Measurements from ENCODE around the gene PILRA. TPM values are rescaled to one million over a fixed set of nuclear protein-coding genes. Genes with fewer than 3 reads are reported as not detected.
"Not testable (repeated sequence)": the region's sequence is repeated elsewhere in the genome, so short reads cannot be mapped to it uniquely, and the experiment has no call there.

The PILRA gene
- total RNA-seq, 4 donors from 2014 or later, result 1.3 to 8.5 (median 4.2) TPM

DNA sequence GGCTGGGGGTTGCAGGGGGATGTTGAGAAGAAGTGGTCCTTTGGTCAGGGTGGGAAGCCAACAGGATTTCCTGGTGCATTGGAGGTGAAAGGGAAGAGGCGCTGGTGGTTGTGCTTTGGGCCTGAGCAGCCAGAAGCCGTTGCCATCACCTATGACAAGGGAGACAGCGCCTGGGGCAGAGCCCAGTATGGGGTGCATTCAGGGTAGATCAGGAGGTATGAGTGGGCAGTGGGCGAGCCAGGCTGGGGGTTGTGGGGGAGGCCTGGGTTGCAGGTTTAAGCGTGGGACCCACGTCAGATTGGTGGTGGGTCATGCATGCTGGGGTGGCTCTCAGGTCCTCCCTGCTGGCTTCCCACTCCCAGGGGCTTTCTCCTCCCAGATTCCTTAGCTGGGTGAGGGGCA is 21.6 kb upstream of the PILRA start:
- peak in 1 of 2 donors; percentile 55 for DNase-seq (ENCODE audit: low spot score in 2 of 2)
- WGBS, result 78% methylated on average over 6 of the region's 6 CpGs
- TF ChIP-seq EP300 (IDR thresholded peaks at IDR 0.05) (no peak), POLR2A (IDR thresholded peaks at IDR 0.05) (no peak), CTCF (IDR thresholded peaks at IDR 0.05) (no peak), POLR2AphosphoS5 (IDR thresholded peaks at IDR 0.05) (no peak)

GRCh38 chr7:100352230-100352781 is 21.0 kb upstream of the PILRA start:
- H3K4me1 ChIP-seq, H3K27ac ChIP-seq, H3K27me3 ChIP-seq, H3K9me3 ChIP-seq, H3K4me3 ChIP-seq: not testable (repeated sequence)
- peak in 1 of 2 donors; percentile 47 for DNase-seq (ENCODE audit: low spot score in 2 of 2)
- 97% methylated on average over 6 of the region's 18 CpGs for WGBS
- H3K36me3 ChIP-seq, result peaks cover 90% of the 10 kb centered on the region

More for the DNA sequence above, 21.6 kb upstream of the PILRA start:
- no peak overlapping the region for H3K27ac ChIP-seq
- H3K36me3 ChIP-seq, result peaks cover 90% of the 10 kb centered on the region
- no peaks in the 10 kb centered on the region for H3K27me3 ChIP-seq
- no peak overlapping the region for H3K4me3 ChIP-seq
- H3K4me1 ChIP-seq, result no peaks in the 10 kb centered on the region
- no peaks in the 10 kb centered on the region for H3K9me3 ChIP-seq

DNA sequence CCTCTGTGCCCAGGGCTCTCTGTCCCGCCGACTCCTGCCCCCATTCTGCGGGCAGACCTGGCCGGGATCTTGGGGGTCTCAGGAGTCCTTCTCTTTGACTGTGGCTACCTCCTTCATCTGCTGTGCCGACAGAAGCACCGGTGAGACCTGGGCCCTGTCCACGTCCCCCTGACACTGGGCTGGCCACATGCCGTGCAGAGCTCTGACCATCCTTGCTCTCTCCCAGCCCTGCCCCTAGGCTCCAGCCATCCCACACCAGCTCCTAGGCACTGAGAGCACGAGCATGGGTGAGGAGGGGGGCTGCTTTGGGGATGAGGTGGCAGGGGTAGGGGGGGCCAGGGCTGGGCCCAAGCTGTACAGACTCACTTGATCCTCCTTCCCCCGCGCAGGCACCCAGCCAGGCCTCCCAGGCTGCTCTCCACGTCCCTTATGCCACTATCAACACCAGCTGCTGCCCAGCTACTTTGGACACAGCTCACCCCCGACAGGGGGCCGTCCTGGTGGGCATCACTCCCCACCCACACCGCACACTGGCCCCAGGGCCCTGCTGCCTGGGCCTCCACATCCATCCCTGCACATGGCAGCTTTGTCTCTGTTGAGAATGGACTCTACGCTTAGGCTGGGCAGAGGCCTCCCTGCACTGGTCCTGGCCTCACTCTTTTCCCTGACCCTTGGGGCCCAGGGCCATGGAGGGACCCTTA is 20.2 kb upstream of the PILRA start:
- no peak overlapping the region for H3K27ac ChIP-seq
- no peaks in the 10 kb centered on the region for H3K4me1 ChIP-seq
- DNase-seq (ENCODE audit: low spot score in 2 of 2), result peak; percentile 46 to 60
- H3K4me3 ChIP-seq, result no peak overlapping the region
- no peaks in the 10 kb centered on the region for H3K27me3 ChIP-seq
- 87% methylated on average over 3 of the region's 16 CpGs for WGBS
- no peaks in the 10 kb centered on the region for H3K9me3 ChIP-seq
- TF ChIP-seq POLR2AphosphoS5 (IDR thresholded peaks at IDR 0.05) (no peak), CTCF (IDR thresholded peaks at IDR 0.05) (no peak), EP300 (IDR thresholded peaks at IDR 0.05) (no peak), POLR2A (IDR thresholded peaks at IDR 0.05) (no peak)
- H3K36me3 ChIP-seq, result peaks cover 90% of the 10 kb centered on the region

- peaks cover 95% of the 10 kb centered on the region for H3K36me3 ChIP-seq
- H3K4me3 ChIP-seq, result no peak overlapping the region
- 86% methylated on average over 5 of the region's 6 CpGs for WGBS
- DNase-seq (ENCODE audit: low spot score in 2 of 2), result peak; percentile 51 to 65
- TF ChIP-seq POLR2AphosphoS5 (IDR thresholded peaks at IDR 0.05), result no peak
- TF ChIP-seq POLR2A (IDR thresholded peaks at IDR 0.05), result no peak
- TF ChIP-seq EP300 (IDR thresholded peaks at IDR 0.05), result no peak
- TF ChIP-seq CTCF (IDR thresholded peaks at IDR 0.05), result no peak
- H3K27ac ChIP-seq, result no peak overlapping the region
- no peaks in the 10 kb centered on the region for H3K4me1 ChIP-seq
- no peaks in the 10 kb centered on the region for H3K9me3 ChIP-seq
- H3K27me3 ChIP-seq, result no peaks in the 10 kb centered on the region
Measured at GRCh38 chr7:100353685-100354330, 19.5 kb upstream of the PILRA start.

- Histone ChIP-seq H3K36me3 (peaks cover 98% of the 10 kb centered on the region), H3K27me3 (no peaks in the 10 kb centered on the region), H3K4me1 (no peaks in the 10 kb centered on the region), H3K9me3 (no peaks in the 10 kb centered on the region), H3K4me3 (no peak overlapping the region), H3K27ac (no peak overlapping the region)
- 86% methylated on average over 2 of the region's 8 CpGs for WGBS
- TF ChIP-seq CTCF (IDR thresholded peaks at IDR 0.05) (no peak), POLR2AphosphoS5 (IDR thresholded peaks at IDR 0.05) (no peak), EP300 (IDR thresholded peaks at IDR 0.05) (no peak), POLR2A (IDR thresholded peaks at IDR 0.05) (no peak)
- DNase-seq (ENCODE audit: low spot score in 2 of 2), result peak; percentile 51 to 61
Measured at GRCh38 chr7:100356416-100357068, 16.7 kb upstream of the PILRA start.

Data from suprapubic skin (tissue), 4 donors.